Measurements from ENCODE around the gene ZMYND19.
"Not testable (repeated sequence)": the region's sequence is repeated elsewhere in the genome, so short reads cannot be mapped to it uniquely, and the experiment has no call there.

ZMYND19 gene

DNA sequence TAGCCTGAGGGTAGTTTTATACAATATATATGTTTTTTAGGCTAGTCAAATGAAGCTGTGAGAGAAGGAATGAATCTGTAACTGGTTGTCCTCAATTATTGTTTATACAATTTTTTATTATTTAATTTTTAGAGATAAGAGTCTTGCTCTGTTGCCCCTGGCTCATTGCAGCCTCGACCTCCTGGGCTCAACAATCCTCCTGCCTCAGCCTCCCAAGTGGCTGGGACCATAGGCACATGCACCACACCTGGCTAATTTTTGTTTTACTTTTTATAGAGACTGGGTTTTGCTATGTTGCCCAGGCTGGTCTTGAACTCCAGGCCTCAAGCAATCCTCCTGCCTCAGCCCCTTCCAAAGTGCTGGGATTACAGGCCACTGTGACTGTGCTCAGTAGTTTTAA is 36.0 kb downstream of the ZMYND19 start:
- no peak for DNase-seq (ENCODE audit: low read depth)

DNA sequence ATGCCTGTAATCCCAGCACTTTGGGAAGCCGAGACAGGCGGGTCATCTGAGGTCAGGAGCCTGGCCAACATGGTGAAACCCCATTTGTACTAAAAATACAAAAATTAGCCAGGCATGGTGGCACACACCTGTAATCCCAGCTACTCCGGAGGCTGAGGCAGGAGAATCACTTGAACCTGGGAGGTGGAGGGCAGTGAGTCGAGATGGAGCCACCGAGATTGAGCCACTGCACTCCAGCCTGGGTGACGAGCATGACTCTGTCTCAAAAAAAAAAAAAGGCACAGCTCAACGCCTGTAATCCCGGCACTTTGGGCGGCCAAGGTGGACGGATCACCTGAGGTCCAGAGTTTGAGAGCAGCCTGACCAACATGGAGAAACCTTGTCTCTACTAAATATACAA is 36.7 kb downstream of the ZMYND19 start:
- DNase-seq (ENCODE audit: low read depth) = not testable (repeated sequence)

DNA sequence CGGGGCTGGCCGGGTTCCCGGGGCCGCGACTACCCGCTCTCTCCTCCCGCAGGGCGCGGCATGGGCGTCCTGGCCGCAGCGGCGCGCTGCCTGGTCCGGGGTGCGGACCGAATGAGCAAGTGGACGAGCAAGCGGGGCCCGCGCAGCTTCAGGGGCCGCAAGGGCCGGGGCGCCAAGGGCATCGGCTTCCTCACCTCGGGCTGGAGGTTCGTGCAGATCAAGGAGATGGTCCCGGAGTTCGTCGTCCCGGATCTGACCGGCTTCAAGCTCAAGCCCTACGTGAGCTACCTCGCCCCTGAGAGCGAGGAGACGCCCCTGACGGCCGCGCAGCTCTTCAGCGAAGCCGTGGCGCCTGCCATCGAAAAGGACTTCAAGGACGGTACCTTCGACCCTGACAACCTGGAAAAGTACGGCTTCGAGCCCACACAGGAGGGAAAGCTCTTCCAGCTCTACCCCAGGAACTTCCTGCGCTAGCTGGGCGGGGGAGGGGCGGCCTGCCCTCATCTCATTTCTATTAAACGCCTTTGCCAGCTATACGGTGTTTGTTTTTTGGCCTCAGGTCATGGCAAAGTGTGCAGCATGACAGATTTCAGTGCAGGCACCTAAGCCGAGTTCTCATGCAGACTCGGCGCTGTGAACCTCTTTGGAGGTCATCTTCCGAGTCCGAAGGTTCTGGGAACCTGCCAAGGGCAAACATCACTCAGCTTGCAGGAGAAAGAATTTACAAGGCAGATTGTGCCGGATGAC is 38.1 kb downstream of the ZMYND19 start:
- no peak for DNase-seq (ENCODE audit: low read depth)

DNA sequence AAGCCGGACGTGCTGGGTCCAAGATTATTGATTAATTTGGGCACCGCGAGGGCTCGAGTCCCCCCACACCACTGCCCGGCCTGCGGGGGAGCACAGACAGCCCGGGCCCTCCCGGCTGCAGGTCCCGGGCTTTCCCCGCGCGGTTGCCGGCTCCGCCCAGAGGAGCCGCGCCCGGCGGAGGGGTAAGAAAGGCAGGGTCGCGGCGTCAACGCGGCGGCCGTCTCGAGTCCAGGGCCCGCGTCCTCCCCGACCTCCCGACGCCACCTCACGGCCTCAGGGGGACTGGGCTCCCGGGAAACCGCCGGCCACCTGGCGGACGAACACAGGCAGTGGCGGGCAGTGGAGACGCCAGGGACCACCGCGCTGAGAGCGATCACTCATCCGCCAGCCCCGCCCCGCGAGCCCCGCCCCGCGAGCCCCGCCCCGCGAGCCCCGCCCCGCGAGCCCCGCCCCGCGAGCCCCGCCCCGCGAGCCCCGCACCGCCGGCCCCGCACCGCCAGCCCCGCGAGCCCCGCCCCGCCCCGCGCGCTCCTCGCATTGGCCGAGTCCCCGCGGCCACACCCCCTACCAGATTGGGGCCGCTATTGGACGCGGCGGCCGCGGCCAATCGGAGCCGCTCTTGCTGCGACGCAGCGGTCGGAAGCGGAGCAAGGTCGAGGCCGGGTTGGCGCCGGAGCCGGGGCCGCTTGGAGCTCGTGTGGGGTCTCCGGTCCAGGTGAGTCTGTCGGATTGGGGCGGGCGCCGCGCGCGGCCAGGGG is 38.9 kb downstream of the ZMYND19 start, which contains the start of gene MRPL41:
MRPL41 (plus strand) TSS at position 616 of the 758 bp plus-strand sequence. CDS start 203 bp downstream, outside the sequence.
- DNase-seq (ENCODE audit: low read depth) = no peak

DNA sequence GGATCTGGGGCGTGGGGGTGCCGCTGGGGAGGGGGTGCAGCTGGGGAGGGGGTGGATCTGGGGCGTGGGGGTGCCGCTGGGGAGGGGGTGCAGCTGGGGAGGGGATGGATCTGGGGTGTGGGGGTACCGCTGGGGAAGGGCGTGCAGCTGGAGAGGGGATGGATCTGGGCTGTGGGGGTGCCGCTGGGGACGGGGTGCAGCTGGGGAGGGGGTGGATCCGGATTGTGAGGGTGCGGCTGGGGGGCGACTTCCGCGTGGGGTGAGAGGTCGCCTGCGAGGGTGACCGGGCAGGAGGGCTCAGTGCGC is 39.4 kb downstream of the ZMYND19 start:
- not testable (repeated sequence) for DNase-seq (ENCODE audit: low read depth)

DNA sequence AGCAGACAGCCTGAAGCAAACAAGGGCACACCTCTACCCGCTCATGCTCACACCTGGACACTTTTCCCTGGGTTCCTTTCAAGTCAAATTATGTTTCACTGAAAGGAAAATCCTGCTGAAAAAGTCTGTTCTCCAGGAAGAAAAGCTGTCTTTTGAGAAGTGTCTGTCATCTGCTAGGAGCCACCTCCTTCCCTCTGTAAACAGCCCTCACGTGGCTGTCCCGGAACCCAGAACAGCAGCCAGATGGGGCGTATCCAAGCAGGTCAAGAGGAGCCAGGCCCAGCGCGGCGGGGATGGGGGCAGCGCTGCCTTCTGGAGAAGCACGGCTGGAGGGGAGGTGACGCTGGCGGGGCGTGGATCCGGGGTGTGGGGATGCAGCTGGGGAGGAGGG is 40.1 kb downstream of the ZMYND19 start, which contains the start of gene PNPLA7:
PNPLA7 (minus strand) TSS at position 172 of the 391 bp plus-strand sequence. CDS start 205 bp downstream, outside the sequence.
- no peak for DNase-seq (ENCODE audit: low read depth)

DNA sequence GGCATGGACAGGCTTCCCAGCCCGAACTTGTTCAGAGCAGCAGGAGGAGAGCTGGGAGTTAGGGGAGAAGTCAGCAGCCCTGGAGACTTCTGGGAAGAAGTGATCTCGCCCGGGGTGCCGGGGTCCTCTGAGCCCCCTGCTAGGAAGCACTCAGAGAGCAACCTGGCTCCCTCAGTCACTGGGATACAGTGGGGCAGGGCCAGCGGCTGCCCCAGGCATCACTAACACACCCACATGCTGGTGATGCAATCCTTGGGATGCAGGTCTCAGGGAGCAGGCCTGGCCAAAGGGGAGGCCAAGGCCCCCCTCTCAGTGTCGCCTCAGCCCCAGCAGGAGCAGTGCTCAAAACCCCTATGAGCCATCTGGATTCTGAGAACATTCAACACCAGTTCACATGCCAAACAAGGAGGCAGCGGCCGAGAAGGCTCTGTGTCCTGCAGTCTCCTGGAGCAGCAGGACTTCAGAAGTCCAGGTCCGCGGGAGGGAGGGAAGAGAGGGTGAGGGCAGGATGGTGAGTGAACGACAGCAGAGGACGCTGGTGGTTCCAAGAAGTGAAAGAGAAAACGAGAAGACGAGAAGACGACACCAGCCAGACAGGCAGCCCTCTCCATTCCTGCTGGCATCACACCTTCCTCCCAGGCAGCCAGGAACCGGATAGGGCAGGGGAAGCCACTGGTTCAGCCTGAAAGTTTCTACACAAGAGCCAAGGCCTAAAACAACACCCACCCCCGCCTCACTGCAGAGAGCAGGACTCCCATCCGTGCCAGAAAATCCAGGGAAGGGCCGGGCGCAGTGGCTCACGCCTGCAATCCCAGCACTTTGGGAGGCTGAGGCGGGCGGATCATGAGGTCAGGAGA is 42.4 kb downstream of the ZMYND19 start:
- DNase-seq (ENCODE audit: low read depth) = no peak

DNA sequence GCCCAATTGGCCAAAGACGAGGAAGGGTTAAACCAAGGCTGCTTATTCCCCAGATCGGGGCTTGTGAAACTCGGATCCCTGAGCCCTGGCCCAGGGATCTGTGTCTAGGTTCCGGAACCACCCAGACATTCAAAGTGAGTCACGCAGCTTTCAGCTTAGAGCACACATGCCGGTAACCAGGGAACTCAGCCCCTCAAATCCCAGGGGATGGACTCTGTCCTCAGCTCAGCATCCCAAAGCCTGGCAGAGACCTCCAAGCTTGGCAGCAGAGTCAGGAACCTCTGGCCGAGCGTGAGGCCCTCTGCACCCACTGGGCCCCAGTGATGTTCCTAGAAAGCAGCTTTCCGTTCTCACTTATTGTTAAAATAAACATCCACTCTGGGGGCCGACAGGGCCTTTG is 45.2 kb downstream of the ZMYND19 start:
- DNase-seq (ENCODE audit: low read depth) = no peak

DNA sequence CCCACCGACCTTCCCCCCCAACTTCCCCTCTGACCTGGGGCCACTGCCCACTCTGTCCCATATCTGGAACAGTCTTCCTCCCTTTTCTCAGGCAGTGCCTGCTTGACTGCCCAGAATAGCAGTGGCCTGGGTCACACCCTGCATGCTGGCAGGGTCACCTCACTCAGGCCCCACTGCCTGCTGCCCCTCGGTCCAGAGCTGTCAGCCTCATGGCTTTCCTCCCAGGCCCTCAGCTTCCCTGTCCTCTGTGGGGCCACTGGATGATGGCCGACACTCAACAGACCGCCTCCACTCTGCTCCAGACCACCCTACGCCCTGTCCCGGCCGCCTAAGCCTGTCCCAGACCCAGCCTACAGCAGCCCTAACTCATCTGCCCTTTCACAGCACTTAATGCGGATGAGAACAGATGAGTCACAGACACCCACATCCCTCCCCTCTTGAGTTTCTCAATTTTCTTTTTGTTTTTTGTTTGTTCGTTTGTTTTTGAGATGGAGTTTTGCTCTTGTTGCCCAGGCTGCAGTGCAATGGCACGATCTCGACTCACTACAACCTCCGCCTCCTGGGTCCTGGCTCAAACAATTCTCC is 46.0 kb downstream of the ZMYND19 start:
- DNase-seq (ENCODE audit: low read depth) = no peak

DNA sequence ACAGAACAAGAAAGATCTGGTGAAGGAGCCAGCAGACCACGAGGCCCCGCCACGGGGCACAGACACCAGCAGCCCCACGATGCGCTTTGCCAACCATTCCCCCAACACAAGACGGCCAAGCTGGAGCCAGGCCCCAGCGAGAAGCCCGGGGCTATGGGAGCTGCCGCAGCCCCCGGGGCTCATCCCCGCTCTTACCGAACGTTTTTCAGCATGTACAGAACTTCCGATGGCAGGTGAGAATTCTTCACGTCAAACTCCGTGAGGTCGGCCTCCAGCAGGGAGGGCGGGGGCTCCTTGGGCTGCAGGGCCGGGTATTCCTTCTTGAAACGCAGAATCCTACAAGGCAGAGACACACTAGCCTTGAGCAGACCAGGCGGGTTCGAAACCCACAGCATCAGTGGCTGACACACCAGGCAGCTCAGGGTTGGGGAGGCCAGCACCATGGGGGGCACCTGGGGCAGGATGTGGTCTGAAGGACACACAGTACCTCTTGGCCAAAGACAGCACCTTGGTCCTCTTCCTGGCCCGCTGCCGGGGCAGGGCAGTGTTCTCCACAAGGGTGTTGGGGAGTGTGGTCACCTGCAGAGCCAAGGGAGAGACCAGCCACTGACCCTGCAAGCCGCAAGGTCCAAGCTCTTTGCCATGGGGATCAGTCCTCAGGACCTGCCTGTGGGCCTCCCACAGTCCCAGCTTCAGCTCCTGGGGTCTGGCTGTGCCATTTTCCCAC is 46.9 kb downstream of the ZMYND19 start:
- DNase-seq (ENCODE audit: low read depth) = no peak

DNA sequence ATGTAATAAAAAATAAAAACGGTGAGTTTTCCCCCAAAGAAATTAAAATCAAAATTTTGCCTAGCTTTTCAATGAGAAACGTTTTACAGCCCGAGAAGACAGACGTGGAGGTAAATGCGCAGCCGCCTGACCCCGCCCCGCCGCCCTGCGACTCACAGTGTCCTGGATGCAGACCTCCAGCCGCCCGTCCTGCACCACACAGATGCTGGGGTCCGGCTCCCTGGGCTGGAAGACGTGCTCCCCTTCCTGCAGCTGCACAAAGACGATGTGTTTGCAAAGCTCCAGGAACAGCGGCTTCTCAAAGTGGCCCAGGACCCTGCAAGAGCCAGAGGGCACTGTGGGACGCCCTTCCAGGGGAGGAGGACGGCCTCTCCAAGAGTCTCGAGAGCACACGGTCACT is 47.8 kb downstream of the ZMYND19 start:
- DNase-seq (ENCODE audit: low read depth) = no peak

DNA sequence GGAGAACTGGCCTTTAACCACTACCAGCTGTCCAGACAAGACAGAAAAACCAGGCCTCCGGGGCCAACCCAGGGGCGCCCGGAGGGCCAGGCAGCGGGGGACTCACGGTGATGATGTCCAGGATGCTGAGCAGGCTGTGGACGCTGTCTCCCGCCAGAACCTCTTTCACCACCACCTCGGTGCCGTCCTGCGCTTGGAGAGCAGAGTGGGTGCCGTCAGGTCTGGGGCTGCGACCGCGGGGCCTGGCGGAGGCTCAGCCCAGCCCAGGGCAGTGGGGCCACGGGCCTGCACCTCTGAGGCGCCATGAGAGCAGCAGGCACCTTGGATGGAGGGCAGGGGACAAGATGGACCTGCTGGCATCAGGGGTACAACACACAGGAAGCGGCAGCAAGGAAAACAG is 49.8 kb downstream of the ZMYND19 start:
- no peak for DNase-seq (ENCODE audit: low read depth)

DNA sequence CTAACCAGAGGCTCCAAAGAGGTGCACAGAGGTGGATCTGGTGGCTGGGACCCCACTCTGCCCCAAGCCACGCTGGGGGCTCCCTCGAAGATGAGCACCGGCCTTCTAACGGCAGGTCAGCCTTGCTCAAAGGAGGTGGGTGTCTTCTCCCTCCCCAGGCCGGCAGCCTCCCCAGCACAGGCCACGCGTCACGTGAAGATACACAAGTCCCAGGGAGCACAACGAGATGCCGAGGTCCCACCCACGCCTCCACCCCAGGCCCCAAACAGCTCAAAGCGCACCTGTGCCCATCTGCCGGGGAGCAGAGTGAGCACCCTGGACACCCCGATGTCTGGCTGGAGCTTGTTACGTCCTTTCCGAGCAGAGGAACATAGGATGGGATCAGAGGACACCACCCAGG is 52.3 kb downstream of the ZMYND19 start:
- no peak for DNase-seq (ENCODE audit: low read depth)

DNA sequence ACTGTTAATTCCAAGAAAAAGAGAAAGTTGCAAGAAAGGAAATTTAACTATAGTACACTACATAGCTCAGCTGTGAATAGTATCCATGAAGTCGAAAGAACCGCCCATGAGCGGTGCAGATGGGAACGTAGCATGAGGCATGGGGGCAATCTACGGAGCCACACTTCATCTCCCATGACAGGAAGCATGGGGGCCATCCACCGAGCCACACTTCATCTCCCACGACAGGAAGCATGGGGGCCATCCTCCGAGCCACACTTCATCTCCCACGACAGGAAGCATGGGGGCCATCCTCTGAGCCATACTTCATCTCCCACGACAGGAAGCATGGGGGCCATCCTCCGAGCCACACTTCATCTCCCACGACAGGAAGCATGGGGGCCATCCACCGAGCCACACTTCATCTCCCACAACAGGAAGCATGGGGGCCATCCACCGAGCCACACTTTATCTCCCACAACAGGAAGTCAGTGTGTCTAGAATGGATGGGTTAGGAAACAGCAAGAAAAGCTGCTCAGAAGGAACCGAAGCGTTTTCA is 53.6 kb downstream of the ZMYND19 start:
- not testable (repeated sequence) for DNase-seq (ENCODE audit: low read depth)

DNA sequence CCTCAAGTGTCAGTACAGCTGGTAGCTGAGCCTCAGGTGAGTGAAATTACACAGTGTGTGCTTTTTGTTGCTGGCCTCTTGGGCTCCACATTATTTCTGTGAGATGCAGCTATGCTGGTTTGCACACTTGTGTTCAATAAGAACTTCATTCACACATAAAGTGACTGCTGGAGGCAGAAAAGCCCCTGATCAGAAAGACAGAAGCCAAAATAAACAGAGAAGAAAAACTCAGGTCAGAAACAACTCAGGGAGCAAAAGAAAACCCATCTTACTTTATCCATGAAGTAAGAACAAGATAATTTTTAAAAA is 55.2 kb downstream of the ZMYND19 start:
- no peak for DNase-seq (ENCODE audit: low read depth)

DNA sequence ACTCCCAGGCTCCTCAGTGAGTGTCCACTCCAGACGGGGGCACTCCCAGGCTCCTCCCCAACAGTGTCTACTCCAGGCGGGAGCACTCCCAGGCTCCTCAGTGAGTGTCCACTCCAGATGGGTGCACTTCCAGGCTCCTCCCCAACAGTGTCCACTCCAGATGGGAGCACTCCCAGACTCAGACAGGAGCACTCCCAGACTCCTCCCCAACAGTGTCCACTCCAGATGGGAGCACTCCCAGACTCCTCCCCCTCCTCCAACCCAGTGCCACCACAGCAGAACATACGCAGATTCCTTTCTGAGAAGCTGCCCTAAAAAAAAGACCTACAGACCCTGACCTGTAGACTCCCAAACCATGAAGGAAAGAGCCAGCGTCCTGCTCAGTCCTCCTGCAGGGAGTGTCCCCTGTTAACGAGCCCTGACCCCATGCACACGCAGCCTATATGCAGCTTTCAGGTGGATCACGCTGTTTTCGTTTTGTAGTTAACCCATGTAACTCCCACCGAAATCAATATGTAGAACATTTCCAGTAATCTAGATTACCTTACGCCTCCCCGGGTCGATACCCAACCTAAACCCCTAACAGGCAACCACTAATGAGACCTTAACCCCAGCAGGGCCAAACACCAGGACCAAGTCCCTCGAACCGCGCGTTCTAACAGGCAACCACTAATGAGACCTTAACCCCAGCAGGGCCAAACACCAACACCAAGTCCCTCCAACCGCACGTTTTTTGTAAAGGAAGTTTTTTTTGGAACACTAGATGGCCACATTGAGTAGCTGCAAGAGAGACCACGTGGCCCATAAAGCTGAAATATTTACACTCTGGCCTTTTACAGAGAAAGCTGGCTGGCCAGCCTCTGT is 55.8 kb downstream of the ZMYND19 start:
- no peak for DNase-seq (ENCODE audit: low read depth)

DNA sequence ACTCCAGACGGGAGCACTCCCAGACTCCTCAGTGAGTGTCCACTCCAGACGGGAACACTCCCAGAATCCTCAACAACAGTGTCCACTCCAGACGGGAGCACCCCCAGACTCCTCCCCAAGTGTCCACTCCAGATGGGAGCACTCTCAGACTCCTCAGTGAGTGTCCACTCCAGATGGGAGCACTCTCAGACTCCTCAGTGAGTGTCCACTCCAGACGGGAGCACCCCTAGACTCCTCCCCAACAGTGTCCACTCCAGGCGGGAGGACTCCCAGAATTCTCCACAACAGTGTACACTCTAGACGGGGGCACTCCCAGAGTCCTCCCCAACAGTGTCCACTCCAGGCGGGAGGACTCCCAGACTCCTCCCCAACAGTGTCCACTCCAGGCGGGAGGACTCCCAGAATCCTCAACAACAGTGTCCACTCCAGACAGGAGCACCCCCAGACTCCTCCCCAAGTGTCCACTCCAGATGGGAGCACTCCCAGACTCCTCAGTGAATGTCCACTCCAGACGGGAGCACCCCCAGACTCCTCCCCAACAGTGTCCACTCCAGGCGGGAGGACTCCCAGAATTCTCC is 57.3 kb downstream of the ZMYND19 start:
- not testable (repeated sequence) for DNase-seq (ENCODE audit: low read depth)
